Esophagus muscularis mucosa (tissue), 4 donors: Measurements from ENCODE around the gene ZMAT3. TPM values are rescaled to one million over a fixed set of nuclear protein-coding genes. Genes with fewer than 3 reads are reported as not detected.

Source experiments
- DNase-seq: peaks from one replicate; pipeline ENCODE4 v3.0.0-alpha.2; 2017; ENCODE audit errors: extremely low spot score
- H3K27ac ChIP-seq, 4 donors: fragments of 200-600 bp; sonication (generic); replicated peaks in 1 of 4; 1 replicate in 3 of 4; 2 replicates in 1 of 4; pipeline ENCODE4 v1.5.1; 2016 to 2019; ENCODE audit warnings: mild to moderate bottlenecking in 1 of 4
- H3K27me3 ChIP-seq, 4 donors: fragments of 200-600 bp; sonication (generic); one replicate each; pipeline versions ENCODE4 v1.5.1 to v1.6.0; 2016 to 2019
- H3K36me3 ChIP-seq, 4 donors: fragments of 200-600 bp; sonication (generic); one replicate each; pipeline ENCODE4 v1.5.1; 2016 to 2019
- H3K4me1 ChIP-seq, 4 donors: fragments of 200-600 bp; sonication (generic); one replicate each; pipeline ENCODE4 v1.5.1; 2016 to 2019
- H3K4me3 ChIP-seq, 4 donors: fragments of 200-600 bp; sonication (generic); 1 replicate in 2 of 4; 2 replicates in 2 of 4; pipeline ENCODE4 v1.5.1; 2016 to 2019; ENCODE audit warnings: mild to moderate bottlenecking in 4 of 4, moderate library complexity in 1 of 4
- H3K9me3 ChIP-seq, 4 donors: fragments of 200-600 bp; sonication (generic); 1 replicate in 3 of 4; 2 replicates in 1 of 4; pipeline ENCODE4 v1.5.1; 2016 to 2019
- EP300 ChIP-seq: sonication (generic); formaldehyde crosslinking; IDR thresholded peaks from one replicate; pipeline ENCODE4 v1.6.1; 2017; ENCODE audit warnings: antibody characterized with exemption
- POLR2A ChIP-seq: fragments of 450-650 bp; IDR thresholded peaks from one replicate; pipeline ENCODE4 v1.6.1; 2017; ENCODE audit warnings: antibody characterized with exemption, moderate library complexity, mild to moderate bottlenecking, low read depth
- POLR2AphosphoS5 ChIP-seq, 2 donors: sonication (generic); formaldehyde crosslinking; IDR thresholded peaks; one replicate each; pipeline ENCODE4 v1.6.1; 2017; ENCODE audit warnings: antibody characterized with exemption in 2 of 2
- WGBS: methylation state at CpG from one replicate; pipeline ENCODE4 v1.1.5; 2018; 5-methylcytosine and 5-hydroxymethylcytosine counted together
- intact Hi-C: fragments of 100-400 bp; cut with DNase I; formaldehyde crosslinking; loops from one replicate; pipeline ENCODE4 v1.15.1; 2023
- total RNA-seq, 4 donors: library from RNA; depleted of rRNA; stranded (reverse); fragments of >200 nt; gene quantifications; one replicate each; pipeline versions ENCODE4 v1.1.0 to v1.2.1, GENCODE V29; 2016
- TF ChIP-seq, protein P1 (sequence below), 3 experiments: fragments of 200-600 bp in 2 of 3; fragments of 450-650 bp in 1 of 3; sonication (generic) in 2 of 3; IDR thresholded peaks; one replicate each; pipeline ENCODE4 v1.5.1; 2017 to 2019; ENCODE audit warnings: antibody characterized with exemption in 3 of 3, mild to moderate bottlenecking in 2 of 3, moderate library complexity in 1 of 3

The ZMAT3 gene
- total RNA-seq, 4 donors from 2014 or later = 15.2 to 26.6 (median 23.1) TPM

DNA sequence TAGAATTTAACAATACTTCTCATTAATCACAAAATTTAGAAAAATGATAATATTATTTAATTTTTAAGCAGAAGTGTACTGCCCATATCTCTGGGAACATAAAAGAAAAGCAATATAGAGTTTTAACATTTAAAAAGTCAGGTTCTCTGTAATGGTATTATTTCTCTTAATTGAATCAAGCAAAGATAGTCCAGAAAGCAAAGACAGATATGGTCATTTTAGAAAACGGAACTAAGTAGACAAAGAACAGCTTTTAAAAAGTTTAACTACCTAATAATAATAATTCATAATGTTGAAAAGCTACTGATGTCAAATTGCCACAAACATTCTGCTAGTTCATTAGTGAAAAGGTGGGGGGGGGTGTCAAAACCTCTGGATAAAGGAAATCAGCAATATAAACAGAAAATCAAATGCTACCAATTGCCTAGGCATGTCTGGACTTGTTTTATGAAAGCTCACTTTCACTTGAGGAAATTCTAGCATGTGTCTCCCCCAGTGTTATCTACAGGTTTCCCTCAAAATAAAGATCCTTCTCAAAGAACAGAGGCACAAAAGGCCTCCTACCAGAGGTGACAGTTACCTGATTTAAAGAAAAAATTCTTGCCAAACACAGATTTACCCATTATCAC, 1.7 kb downstream of the ZMAT3 start:
- no peak for DNase-seq
- Histone ChIP-seq H3K4me1 (peaks cover 3 to 43% (median 32%) of the 10 kb centered on the region in 4 donors), H3K27ac (peak overlapping the region in 3 of 4 donors; percentile 12 to 96 (median 91)), H3K9me3 (no peaks in the 10 kb centered on the region), H3K36me3 (peaks cover 14 to 20% (median 16%) of the 10 kb centered on the region in 4 donors), H3K27me3 (no peaks in the 10 kb centered on the region), H3K4me3 (peak overlapping the region in 3 of 4 donors; percentile 79 to 92 (median 92))
- TF ChIP-seq, protein P1, sequence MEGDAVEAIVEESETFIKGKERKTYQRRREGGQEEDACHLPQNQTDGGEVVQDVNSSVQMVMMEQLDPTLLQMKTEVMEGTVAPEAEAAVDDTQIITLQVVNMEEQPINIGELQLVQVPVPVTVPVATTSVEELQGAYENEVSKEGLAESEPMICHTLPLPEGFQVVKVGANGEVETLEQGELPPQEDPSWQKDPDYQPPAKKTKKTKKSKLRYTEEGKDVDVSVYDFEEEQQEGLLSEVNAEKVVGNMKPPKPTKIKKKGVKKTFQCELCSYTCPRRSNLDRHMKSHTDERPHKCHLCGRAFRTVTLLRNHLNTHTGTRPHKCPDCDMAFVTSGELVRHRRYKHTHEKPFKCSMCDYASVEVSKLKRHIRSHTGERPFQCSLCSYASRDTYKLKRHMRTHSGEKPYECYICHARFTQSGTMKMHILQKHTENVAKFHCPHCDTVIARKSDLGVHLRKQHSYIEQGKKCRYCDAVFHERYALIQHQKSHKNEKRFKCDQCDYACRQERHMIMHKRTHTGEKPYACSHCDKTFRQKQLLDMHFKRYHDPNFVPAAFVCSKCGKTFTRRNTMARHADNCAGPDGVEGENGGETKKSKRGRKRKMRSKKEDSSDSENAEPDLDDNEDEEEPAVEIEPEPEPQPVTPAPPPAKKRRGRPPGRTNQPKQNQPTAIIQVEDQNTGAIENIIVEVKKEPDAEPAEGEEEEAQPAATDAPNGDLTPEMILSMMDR (IDR thresholded peaks at IDR 0.05) = no peak
- no peak for TF ChIP-seq POLR2AphosphoS5 (IDR thresholded peaks at IDR 0.05)
- TF ChIP-seq EP300 = no peak
- TF ChIP-seq POLR2A = no peak
- 47% methylated on average over 1 of the region's 1 CpG for WGBS
- intact Hi-C loops = no loop called here

DNA sequence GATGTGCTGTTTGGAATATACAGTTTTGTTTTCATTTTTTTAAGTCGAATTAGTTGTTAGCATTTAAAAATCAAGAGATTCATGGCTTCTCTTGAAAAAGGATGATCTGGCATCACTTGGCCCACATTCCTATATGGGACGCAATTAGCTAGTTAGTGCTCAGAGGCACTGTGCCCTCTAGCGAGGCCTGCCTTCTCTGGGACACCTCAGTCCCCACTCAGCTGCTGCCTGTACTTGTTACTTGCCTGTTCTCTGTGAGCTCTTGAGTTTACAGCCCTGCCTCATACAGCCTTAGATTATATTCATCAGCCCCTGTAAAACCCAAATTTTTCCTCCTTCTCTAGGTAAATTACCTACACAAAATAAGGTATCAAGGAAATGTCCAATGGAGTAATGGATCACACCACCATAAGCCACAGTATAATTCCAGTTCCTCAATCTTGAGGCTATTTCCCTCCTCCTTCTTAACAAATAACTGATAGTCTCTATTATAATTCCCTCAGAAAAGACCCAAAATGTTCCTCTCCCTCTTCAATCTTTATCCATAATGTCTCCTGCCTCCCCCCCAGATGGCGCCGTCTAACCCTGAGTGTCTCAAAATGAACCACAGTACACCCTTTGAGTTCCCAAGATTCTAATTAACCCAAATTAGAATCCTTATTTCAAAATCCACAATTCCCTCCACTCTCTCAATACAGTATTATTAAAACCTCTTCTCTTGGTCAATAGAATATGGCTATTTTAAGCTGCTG, 2.7 kb downstream of the ZMAT3 start:
- WGBS = 89% methylated on average over 5 of the region's 5 CpGs
- DNase-seq = no peak
- Histone ChIP-seq H3K9me3 (no peaks in the 10 kb centered on the region), H3K27me3 (no peaks in the 10 kb centered on the region), H3K4me3 (no peak overlapping the region), H3K27ac (peak overlapping the region in 1 of 4 donors; percentile 12), H3K4me1 (peaks cover 3 to 51% (median 40%) of the 10 kb centered on the region in 4 donors), H3K36me3 (peaks cover 14 to 20% (median 16%) of the 10 kb centered on the region in 4 donors)
- intact Hi-C loops = no loop called here
- TF ChIP-seq, protein P1 (IDR thresholded peaks at IDR 0.05) = no peak
- TF ChIP-seq POLR2A (no peak), EP300 (no peak), POLR2AphosphoS5 (IDR thresholded peaks at IDR 0.05) (no peak)

DNA sequence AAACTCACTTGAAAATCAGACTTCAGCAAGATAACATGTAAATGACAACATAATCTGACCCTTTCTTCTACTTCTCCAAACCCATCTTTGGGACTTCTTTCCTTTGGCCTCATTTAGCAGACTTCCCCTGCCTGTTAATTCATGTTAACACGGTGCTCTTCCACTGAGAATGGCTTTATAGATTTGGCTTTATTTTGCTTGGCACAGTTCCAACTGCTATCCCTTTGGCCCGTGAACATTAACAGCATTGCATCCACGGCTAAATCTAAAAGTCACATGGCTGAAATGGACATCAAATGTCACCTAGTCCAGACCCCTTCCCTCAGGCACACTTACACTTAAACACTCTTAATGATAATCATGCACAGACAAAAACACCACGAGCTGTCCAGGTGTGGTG, 3.8 kb downstream of the ZMAT3 start:
- no peak for DNase-seq
- no peaks in the 10 kb centered on the region for H3K27me3 ChIP-seq
- H3K4me1 ChIP-seq = peaks cover 3 to 62% (median 50%) of the 10 kb centered on the region in 4 donors
- WGBS = 44% methylated on average over 4 of the region's 4 CpGs
- H3K4me3 ChIP-seq = no peak overlapping the region
- no peak for TF ChIP-seq POLR2A
- TF ChIP-seq POLR2AphosphoS5 (IDR thresholded peaks at IDR 0.05) = no peak
- intact Hi-C loops = no loop called here
- H3K9me3 ChIP-seq = no peaks in the 10 kb centered on the region
- H3K36me3 ChIP-seq = peaks cover 14 to 20% (median 16%) of the 10 kb centered on the region in 4 donors
- no peak overlapping the region for H3K27ac ChIP-seq

DNA sequence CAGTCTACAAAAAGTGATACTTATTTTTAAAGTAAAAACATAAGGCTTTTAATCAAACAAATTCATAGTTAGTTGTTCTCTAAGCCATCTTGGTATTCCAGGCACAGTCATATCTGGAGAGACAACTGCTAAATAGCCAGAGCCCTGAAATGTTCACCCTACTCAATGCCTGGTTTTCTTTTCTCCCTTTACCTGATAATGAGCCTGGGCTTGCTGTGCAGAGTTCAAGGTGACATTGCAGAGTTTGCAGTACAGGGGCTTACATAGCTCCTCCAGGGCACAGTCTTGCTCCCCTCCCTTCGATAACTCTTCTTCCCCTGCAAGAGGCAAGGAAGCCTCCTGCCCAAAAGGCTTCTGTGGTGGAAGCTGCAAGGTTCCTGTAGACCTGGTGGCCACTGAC, 4.3 kb downstream of the ZMAT3 start:
- intact Hi-C loops = no loop called here
- peaks cover 2 to 64% (median 47%) of the 10 kb centered on the region in 4 donors for H3K4me1 ChIP-seq
- H3K27me3 ChIP-seq = no peaks in the 10 kb centered on the region
- DNase-seq = no peak
- peaks cover 14 to 20% (median 16%) of the 10 kb centered on the region in 4 donors for H3K36me3 ChIP-seq
- H3K27ac ChIP-seq = no peak overlapping the region
- TF ChIP-seq, protein P1 (IDR thresholded peaks at IDR 0.05) = no peak
- no peak for TF ChIP-seq POLR2A
- H3K4me3 ChIP-seq = no peak overlapping the region
- H3K9me3 ChIP-seq = no peaks in the 10 kb centered on the region
- WGBS = 88% methylated on average over 1 of the region's 1 CpG

DNA sequence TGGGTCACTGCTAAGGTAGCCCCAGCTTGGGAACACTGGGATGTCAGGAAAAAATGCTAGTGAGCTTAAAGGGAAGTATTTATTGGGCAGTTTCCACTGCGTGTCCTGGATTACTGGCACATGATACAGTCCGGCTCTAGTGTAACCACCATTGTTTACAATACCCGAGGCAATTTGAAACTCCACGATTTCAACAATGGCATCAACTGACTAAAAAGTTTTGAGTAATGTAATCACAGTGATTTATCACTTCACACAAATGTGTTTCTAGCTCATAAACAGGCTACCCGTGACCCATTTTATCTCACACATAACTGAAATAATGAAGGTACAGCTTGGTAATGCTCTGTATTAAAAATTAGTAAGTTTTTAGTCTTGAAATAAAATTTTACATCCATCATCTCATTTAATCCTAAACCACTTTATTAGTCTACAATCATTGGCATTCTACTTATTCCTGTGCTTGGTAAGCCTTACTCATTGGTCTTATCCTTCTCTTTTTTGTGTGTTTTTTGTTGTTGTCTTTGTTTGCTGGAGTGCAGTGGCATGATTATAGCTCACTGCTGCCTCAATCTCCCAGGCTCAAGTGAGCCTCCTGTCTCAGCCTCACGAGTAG, 7.6 kb downstream of the ZMAT3 start:
- Histone ChIP-seq H3K36me3 (peaks cover 14 to 20% (median 16%) of the 10 kb centered on the region in 4 donors), H3K4me1 (peaks cover 0 to 50% (median 27%) of the 10 kb centered on the region in 4 donors), H3K9me3 (no peaks in the 10 kb centered on the region), H3K4me3 (no peak overlapping the region), H3K27ac (peak overlapping the region in 1 of 4 donors; percentile 43), H3K27me3 (no peaks in the 10 kb centered on the region)
- 48% methylated on average over 6 of the region's 6 CpGs for WGBS
- intact Hi-C loops = no loop called here
- no peak for DNase-seq
- TF ChIP-seq, protein P1 (IDR thresholded peaks at IDR 0.05) = no peak
- TF ChIP-seq EP300 = no peak
- TF ChIP-seq POLR2A = no peak
- no peak for TF ChIP-seq POLR2AphosphoS5 (IDR thresholded peaks at IDR 0.05)
